Smooth muscle cell (in vitro differentiated cells): ENCODE measurements around the gene SEMA3E. TPM values are rescaled to one million over a fixed set of nuclear protein-coding genes. Genes with fewer than 3 reads are reported as not detected.

Experiments used
- DNase-seq: peaks from one replicate; lab custom pipeline; 2025; ENCODE audit not compliant: unreplicated experiment; lab: John Stamatoyannopoulos, UW
- H2AFZ ChIP-seq: fragments of 200-600 bp; sonication (generic); 2 replicates; pipeline ENCODE4 v1.6.0; 2016; ENCODE audit warnings: antibody characterized with exemption, low read depth, mild to moderate bottlenecking
- H3F3A ChIP-seq: fragments of 200-600 bp; sonication (generic); 2 replicates; pipeline ENCODE4 v1.6.0; 2017; ENCODE audit warnings: antibody characterized with exemption, low read depth
- H3K27ac ChIP-seq: fragments of 200-600 bp; sonication (generic); 2 replicates; pipeline ENCODE4 v1.5.1; 2016; ENCODE audit warnings: low read depth, mild to moderate bottlenecking
- H3K27me3 ChIP-seq: fragments of 200-600 bp; sonication (generic); 2 replicates; pipeline ENCODE4 v1.6.1; 2016; ENCODE audit warnings: low read depth, mild to moderate bottlenecking
- H3K36me3 ChIP-seq: fragments of 200-600 bp; sonication (generic); 2 replicates; pipeline ENCODE4 v1.5.1; 2016; ENCODE audit warnings: low read depth
- H3K4me1 ChIP-seq: fragments of 200-600 bp; sonication (generic); 2 replicates; pipeline ENCODE4 v1.5.1; 2016; ENCODE audit warnings: low read depth
- H3K4me2 ChIP-seq: fragments of 200-600 bp; sonication (generic); 2 replicates; pipeline ENCODE4 v1.6.0; 2016; ENCODE audit warnings: mild to moderate bottlenecking
- H3K4me3 ChIP-seq: fragments of 200-600 bp; sonication (generic); 2 replicates; pipeline ENCODE4 v1.5.1; 2016; ENCODE audit warnings: mild to moderate bottlenecking
- H3K79me2 ChIP-seq: fragments of 200-600 bp; sonication (generic); 2 replicates; pipeline ENCODE4 v1.6.0; 2016; ENCODE audit warnings: low read depth, mild to moderate bottlenecking
- H3K9ac ChIP-seq: fragments of 200-600 bp; sonication (generic); 2 replicates; pipeline ENCODE4 v1.6.0; 2016; ENCODE audit warnings: low read depth
- H3K9me3 ChIP-seq: fragments of 200-600 bp; sonication (generic); replicated peaks from 2 replicates; pipeline ENCODE4 v1.5.1; 2016; ENCODE audit warnings: low read depth
- H4K20me1 ChIP-seq: fragments of 200-600 bp; sonication (generic); 2 replicates; pipeline ENCODE4 v1.6.0; 2016; ENCODE audit warnings: low read depth
- CTCF ChIP-seq: fragments of 200-600 bp; sonication (generic); IDR thresholded peaks from 2 replicates; pipeline ENCODE4 v1.5.1; 2017; ENCODE audit warnings: borderline replicate concordance, mild to moderate bottlenecking, antibody characterized with exemption; ENCODE audit not compliant: insufficient read depth, poor library complexity, severe bottlenecking
- WGBS: methylation state at CpG from one replicate; pipeline ENCODE4 v1.1.7; 2016; ENCODE audit warnings: low lambda C conversion rate; 5-methylcytosine and 5-hydroxymethylcytosine counted together
- polyA plus RNA-seq: library from polyadenylated mRNA; unstranded; fragments of >200 nt; fragmentation: Nextera tagmentation; extraction: Ambion mirVana; gene quantifications from 2 replicates; pipeline ENCODE4 v1.2.1, GENCODE V29; 2016
- total RNA-seq: library from RNA; depleted of rRNA; stranded (reverse); fragments of >200 nt; gene quantifications from 2 replicates; pipeline ENCODE4 v1.2.3, GENCODE V29; 2014

Gene SEMA3E
- total and polyA plus RNA-seq, 2 experiments from 2014 or later, result 0.45 to 0.66 TPM

- H3K27me3 ChIP-seq, result no peaks in the 10 kb centered on the region
- no peaks in the 10 kb centered on the region for H3F3A ChIP-seq
- H3K79me2 ChIP-seq, result no peaks in the 10 kb centered on the region
- H3K27ac ChIP-seq, result no peak overlapping the region
- H3K36me3 ChIP-seq, result no peaks in the 10 kb centered on the region
- no peaks in the 10 kb centered on the region for H3K4me1 ChIP-seq
- DNase-seq, result no peak
- TF ChIP-seq CTCF, result no peak
- no peak overlapping the region for H3K4me3 ChIP-seq
- no peak overlapping the region for H2AFZ ChIP-seq
- 85% methylated on average over 3 of the region's 3 CpGs for WGBS
- H4K20me1 ChIP-seq, result no peaks in the 10 kb centered on the region
- no peaks in the 10 kb centered on the region for H3K9me3 ChIP-seq
- H3K9ac ChIP-seq, result no peak overlapping the region
- no peak overlapping the region for H3K4me2 ChIP-seq
Observed at GRCh38 chr7:83517035-83517700, 131.8 kb downstream of the SEMA3E start.

- Histone ChIP-seq H2AFZ (no peak overlapping the region), H3K27me3 (no peaks in the 10 kb centered on the region), H3K9me3 (no peaks in the 10 kb centered on the region), H4K20me1 (no peaks in the 10 kb centered on the region), H3K4me1 (no peaks in the 10 kb centered on the region), H3K4me2 (no peak overlapping the region), H3K4me3 (no peak overlapping the region), H3K79me2 (no peaks in the 10 kb centered on the region), H3K27ac (no peak overlapping the region), H3K9ac (no peak overlapping the region), H3K36me3 (no peaks in the 10 kb centered on the region), H3F3A (no peaks in the 10 kb centered on the region)
- DNase-seq, result no peak
- no peak for TF ChIP-seq CTCF
- 42% methylated on average over 3 of the region's 3 CpGs for WGBS
Observed at GRCh38 chr7:83514977-83515376, 134.0 kb downstream of the SEMA3E start.

GRCh38 chr7:83509255-83510021 is 139.5 kb downstream of the SEMA3E start:
- no peak for DNase-seq
- no peak overlapping the region for H3K4me3 ChIP-seq
- H3K36me3 ChIP-seq, result no peaks in the 10 kb centered on the region
- no peak overlapping the region for H3K27ac ChIP-seq
- no peak for TF ChIP-seq CTCF
- no peak overlapping the region for H2AFZ ChIP-seq
- no peak overlapping the region for H3K9ac ChIP-seq
- H3K79me2 ChIP-seq, result no peaks in the 10 kb centered on the region
- H3K4me1 ChIP-seq, result no peaks in the 10 kb centered on the region
- H4K20me1 ChIP-seq, result no peaks in the 10 kb centered on the region
- 87% methylated on average over 3 of the region's 3 CpGs for WGBS
- no peaks in the 10 kb centered on the region for H3F3A ChIP-seq
- H3K9me3 ChIP-seq, result no peaks in the 10 kb centered on the region
- no peaks in the 10 kb centered on the region for H3K27me3 ChIP-seq
- H3K4me2 ChIP-seq, result no peak overlapping the region

GRCh38 chr7:83504330-83504729 is 144.6 kb downstream of the SEMA3E start:
- no peaks in the 10 kb centered on the region for H3F3A ChIP-seq
- no peak for TF ChIP-seq CTCF

More at GRCh38 chr7:83504330-83504729, 144.6 kb downstream of the SEMA3E start:
- H3K79me2 ChIP-seq, result no peaks in the 10 kb centered on the region
- H3K36me3 ChIP-seq, result no peaks in the 10 kb centered on the region
- no peaks in the 10 kb centered on the region for H3K9me3 ChIP-seq
- no peak overlapping the region for H3K4me2 ChIP-seq
- no peaks in the 10 kb centered on the region for H3K27me3 ChIP-seq
- no peak overlapping the region for H3K4me3 ChIP-seq
- no peaks in the 10 kb centered on the region for H4K20me1 ChIP-seq
- WGBS, result 65% methylated on average over 2 of the region's 2 CpGs
- DNase-seq, result no peak
- H2AFZ ChIP-seq, result no peak overlapping the region
- no peak overlapping the region for H3K27ac ChIP-seq
- H3K9ac ChIP-seq, result no peak overlapping the region
- no peaks in the 10 kb centered on the region for H3K4me1 ChIP-seq
